Measurements from ENCODE around the gene RNF208. TPM values are rescaled to one million over a fixed set of nuclear protein-coding genes. Genes with fewer than 3 reads are reported as not detected.

Gene RNF208
- total and polyA plus RNA-seq, 2 experiments from 2014 or later = 1.4 to 5.6 TPM

- Mint-ChIP-seq H3K4me3 (no peak overlapping the region), H3K4me1 (peaks cover 16% of the 10 kb centered on the region), H3K27me3 (ENCODE audit: insufficient read depth, low read depth, poor library complexity) (peaks cover 6% of the 10 kb centered on the region), H3K27ac (no peak overlapping the region), H3K36me3 (ENCODE audit: low read depth) (peaks cover 5% of the 10 kb centered on the region; the same call in 2 of the 3 replicates), H3K9me3 (no peaks in the 10 kb centered on the region; the same call in 2 of the 3 replicates)
- no peaks in the 10 kb centered on the region for H3F3A ChIP-seq (replicated peaks; ENCODE audit: low read depth)
- DNase-seq (ENCODE audit: low spot score) = no peak
- ATAC-seq = peak; percentile 35
- TF ChIP-seq POLR2AphosphoS5 (IDR thresholded peaks at IDR 0.05; ENCODE audit: low read depth) (no peak), ZNF331 (CRISPR knock-in tag; IDR thresholded peaks at IDR 0.05; ENCODE audit: low read depth) (no peak), NANOG (IDR thresholded peaks at IDR 0.05; ENCODE audit: borderline replicate concordance) (no peak), CREB1 (CRISPR knock-in tag; IDR thresholded peaks at IDR 0.05; ENCODE audit: low read depth) (no peak), ZNF114 (CRISPR knock-in tag; IDR thresholded peaks at IDR 0.05) (no peak), EZH2 (IDR thresholded peaks at IDR 0.05; ENCODE audit: low read depth, unreplicated experiment) (no peak)
- TF ChIP-seq, protein P1, sequence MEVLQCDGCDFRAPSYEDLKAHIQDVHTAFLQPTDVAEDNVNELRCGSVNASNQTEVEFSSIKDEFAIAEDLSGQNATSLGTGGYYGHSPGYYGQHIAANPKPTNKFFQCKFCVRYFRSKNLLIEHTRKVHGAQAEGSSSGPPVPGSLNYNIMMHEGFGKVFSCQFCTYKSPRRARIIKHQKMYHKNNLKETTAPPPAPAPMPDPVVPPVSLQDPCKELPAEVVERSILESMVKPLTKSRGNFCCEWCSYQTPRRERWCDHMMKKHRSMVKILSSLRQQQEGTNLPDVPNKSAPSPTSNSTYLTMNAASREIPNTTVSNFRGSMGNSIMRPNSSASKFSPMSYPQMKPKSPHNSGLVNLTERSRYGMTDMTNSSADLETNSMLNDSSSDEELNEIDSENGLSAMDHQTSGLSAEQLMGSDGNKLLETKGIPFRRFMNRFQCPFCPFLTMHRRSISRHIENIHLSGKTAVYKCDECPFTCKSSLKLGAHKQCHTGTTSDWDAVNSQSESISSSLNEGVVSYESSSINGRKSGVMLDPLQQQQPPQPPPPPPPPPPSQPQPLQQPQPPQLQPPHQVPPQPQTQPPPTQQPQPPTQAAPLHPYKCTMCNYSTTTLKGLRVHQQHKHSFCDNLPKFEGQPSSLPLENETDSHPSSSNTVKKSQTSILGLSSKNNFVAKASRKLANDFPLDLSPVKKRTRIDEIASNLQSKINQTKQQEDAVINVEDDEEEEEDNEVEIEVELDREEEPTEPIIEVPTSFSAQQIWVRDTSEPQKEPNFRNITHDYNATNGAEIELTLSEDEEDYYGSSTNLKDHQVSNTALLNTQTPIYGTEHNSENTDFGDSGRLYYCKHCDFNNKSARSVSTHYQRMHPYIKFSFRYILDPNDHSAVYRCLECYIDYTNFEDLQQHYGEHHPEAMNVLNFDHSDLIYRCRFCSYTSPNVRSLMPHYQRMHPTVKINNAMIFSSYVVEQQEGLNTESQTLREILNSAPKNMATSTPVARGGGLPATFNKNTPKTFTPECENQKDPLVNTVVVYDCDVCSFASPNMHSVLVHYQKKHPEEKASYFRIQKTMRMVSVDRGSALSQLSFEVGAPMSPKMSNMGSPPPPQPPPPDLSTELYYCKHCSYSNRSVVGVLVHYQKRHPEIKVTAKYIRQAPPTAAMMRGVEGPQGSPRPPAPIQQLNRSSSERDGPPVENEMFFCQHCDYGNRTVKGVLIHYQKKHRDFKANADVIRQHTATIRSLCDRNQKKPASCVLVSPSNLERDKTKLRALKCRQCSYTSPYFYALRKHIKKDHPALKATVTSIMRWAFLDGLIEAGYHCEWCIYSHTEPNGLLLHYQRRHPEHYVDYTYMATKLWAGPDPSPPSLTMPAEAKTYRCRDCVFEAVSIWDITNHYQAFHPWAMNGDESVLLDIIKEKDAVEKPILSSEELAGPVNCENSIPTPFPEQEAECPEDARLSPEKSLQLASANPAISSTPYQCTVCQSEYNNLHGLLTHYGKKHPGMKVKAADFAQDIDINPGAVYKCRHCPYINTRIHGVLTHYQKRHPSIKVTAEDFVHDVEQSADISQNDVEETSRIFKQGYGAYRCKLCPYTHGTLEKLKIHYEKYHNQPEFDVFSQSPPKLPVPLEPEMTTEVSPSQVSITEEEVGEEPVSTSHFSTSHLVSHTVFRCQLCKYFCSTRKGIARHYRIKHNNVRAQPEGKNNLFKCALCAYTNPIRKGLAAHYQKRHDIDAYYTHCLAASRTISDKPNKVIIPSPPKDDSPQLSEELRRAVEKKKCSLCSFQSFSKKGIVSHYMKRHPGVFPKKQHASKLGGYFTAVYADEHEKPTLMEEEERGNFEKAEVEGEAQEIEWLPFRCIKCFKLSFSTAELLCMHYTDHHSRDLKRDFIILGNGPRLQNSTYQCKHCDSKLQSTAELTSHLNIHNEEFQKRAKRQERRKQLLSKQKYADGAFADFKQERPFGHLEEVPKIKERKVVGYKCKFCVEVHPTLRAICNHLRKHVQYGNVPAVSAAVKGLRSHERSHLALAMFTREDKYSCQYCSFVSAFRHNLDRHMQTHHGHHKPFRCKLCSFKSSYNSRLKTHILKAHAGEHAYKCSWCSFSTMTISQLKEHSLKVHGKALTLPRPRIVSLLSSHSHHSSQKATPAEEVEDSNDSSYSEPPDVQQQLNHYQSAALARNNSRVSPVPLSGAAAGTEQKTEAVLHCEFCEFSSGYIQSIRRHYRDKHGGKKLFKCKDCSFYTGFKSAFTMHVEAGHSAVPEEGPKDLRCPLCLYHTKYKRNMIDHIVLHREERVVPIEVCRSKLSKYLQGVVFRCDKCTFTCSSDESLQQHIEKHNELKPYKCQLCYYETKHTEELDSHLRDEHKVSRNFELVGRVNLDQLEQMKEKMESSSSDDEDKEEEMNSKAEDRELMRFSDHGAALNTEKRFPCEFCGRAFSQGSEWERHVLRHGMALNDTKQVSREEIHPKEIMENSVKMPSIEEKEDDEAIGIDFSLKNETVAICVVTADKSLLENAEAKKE (CRISPR knock-in tag; IDR thresholded peaks at IDR 0.05) = no peak
- TF ChIP-seq, protein P2, sequence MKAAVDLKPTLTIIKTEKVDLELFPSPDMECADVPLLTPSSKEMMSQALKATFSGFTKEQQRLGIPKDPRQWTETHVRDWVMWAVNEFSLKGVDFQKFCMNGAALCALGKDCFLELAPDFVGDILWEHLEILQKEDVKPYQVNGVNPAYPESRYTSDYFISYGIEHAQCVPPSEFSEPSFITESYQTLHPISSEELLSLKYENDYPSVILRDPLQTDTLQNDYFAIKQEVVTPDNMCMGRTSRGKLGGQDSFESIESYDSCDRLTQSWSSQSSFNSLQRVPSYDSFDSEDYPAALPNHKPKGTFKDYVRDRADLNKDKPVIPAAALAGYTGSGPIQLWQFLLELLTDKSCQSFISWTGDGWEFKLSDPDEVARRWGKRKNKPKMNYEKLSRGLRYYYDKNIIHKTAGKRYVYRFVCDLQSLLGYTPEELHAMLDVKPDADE (IDR thresholded peaks at IDR 0.05) = no peak
- no peak overlapping the region for H3K27ac ChIP-seq (ENCODE audit: low read depth)
- no peak overlapping the region for H3K4me2 ChIP-seq
- H3K4me1 ChIP-seq (ENCODE audit: insufficient read depth) = peaks cover 6% of the 10 kb centered on the region; the same call in 1 of the 2 replicates
- H3K79me2 ChIP-seq (replicated peaks; ENCODE audit: insufficient read depth) = peaks cover 45% of the 10 kb centered on the region
- H3K36me3 ChIP-seq (ENCODE audit: insufficient read depth) = no peaks in the 10 kb centered on the region
- no peaks in the 10 kb centered on the region for H3K9me2 ChIP-seq (ENCODE audit: insufficient read depth)
- H4K20me1 ChIP-seq (replicated peaks; ENCODE audit: insufficient read depth) = no peaks in the 10 kb centered on the region; the same call in 1 of the 2 replicates
- H3K27me3 ChIP-seq (ENCODE audit: insufficient read depth) = no peaks in the 10 kb centered on the region
- H3K4me3 ChIP-seq = no peak overlapping the region
- H2AFZ ChIP-seq = no peak overlapping the region
Measured at GRCh38 chr9:137194909-137195308, 27.1 kb downstream of the RNF208 start.

All from GM23338 (cell line).